NCI-H2081 (cell line): ENCODE results near the gene TMEM178A.
A peak's percentile ranks its signal among the peaks of the same experiment; 100 is the strongest.
"Not testable (repeated sequence)": the region's sequence is repeated elsewhere in the genome, so short reads cannot be mapped to it uniquely, and the experiment has no call there.

Source experiments
- DNase-seq, 2 experiments: peaks; one replicate each; lab custom pipeline; 2025; lab: John Stamatoyannopoulos, UW

Gene TMEM178A

DNA sequence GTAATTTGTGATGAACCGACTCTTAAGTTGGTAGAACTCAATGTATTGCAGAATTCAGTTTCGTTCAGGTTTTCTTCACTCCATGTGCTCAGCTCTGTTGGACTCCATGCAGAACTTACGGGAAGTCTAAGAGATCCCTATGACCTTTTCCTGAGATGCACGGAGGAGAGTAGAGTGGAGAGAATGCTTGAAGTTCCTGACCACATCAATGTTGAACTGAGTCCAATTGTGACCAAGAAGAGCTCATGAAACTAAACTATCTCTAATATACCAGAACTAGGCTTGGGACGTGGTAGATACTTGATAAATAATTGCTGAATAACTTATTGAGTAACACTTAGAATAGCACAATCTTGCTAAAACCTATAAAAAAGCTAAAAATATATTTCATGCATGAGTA lies 47.2 kb downstream of the TMEM178A start:
- no peak for DNase-seq

DNA sequence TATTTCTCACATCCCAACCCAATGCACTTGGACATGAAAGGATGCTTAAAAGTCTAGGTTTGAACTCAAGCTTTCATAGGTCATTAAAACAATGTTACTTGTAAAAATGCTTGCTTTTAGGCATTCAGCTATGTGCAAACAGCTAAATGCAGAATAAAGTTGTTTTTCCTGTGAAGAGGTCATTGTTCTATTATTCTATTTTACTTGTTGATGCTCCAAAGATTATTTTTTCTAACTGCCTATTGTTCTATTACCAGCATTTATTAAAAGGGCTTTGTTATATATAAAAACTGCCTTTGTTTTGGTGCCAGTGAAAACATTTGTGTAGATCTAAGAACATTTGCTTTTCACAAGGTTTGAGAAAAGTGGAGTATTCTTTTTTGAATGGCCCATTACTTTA lies 49.4 kb downstream of the TMEM178A start:
- no peak for DNase-seq

DNA sequence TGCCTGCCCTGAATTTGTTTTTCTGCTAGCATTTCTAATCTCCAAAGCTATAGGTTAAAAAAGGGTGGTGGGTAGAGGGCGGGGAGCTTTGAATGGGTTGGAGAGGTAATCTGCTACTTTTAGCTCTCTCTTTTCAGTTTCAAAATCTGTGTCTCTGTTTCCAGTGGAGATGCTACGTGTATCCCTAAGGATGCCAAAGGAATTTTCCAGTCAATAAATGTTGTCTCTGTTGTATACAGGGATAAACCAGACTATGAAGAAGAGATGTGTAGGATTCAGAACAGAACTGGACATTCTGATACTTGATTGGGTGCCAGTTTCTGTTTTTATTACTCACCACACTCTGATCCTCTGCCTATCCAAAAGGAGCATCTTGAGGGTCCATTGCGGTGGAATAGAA lies 50.1 kb downstream of the TMEM178A start:
- DNase-seq = no peak

DNA sequence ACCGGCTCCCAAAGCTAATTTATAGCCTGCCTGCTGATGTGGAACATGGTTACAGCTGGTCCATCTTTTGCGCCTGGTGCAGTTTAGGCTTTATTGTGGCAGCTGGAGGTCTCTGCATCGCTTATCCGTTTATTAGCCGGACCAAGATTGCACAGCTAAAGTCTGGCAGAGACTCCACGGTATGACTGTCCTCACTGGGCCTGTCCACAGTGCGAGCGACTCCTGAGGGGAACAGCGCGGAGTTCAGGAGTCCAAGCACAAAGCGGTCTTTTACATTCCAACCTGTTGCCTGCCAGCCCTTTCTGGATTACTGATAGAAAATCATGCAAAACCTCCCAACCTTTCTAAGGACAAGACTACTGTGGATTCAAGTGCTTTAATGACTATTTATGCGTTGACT lies 51.4 kb downstream of the TMEM178A start:
- no peak for DNase-seq

DNA sequence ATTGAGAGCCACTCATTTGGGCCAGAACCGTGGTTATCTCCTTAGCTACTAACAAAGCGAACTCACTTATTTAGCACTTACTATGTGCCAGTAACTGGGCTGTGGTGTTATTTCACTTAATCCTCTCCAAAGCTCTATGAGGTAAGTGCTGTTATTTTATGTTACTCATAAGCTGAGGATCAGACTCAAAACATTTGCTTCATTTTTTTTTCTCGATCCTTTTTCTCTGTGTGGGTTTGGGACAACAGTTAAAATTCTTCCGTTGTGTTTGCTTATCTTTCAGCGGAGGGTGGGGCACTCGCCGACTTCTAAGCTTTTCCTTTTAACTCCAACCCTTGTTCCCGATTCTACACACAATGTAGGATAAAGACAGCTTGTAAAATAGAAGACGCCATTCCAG lies 52.8 kb downstream of the TMEM178A start:
- no peak for DNase-seq

DNA sequence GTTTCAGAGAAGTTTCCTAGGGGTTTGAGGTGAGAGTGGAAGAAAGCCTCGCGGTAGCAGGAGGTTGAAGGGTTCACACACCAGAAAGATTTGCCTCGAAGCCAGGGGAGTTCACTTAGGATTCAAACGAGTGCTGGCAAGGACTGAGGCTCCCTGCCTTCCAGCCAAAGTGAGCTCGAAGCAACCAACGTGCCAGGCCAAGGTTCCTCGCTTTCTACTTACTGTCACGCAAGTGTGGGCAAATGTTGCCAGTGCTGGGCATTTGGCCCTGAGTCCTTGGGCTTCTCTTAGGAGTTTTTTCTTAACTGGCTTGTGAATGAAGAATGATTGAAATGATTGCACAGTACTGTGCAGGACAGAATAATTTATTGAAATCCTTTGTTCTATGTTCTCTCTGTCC lies 53.6 kb downstream of the TMEM178A start:
- no peak for DNase-seq

DNA sequence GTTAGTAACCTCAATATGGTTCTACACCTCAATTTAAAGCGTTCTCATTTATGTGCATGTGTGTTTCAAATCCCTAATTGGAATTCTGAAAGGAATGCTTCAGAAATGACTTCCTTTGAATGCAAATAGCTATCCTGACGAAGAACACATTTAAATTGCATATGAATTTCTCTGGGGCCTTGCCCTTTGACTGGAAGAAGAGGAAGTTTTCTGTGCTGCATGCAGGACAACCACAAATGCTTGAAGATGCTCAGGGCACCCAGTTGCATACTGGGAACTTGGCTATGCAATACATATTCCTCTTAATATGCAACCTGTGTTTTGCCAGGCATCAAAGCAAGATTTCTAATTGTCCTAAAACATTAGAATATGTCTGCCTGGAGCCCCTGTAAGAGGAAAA lies 55.3 kb downstream of the TMEM178A start:
- DNase-seq = no peak

DNA sequence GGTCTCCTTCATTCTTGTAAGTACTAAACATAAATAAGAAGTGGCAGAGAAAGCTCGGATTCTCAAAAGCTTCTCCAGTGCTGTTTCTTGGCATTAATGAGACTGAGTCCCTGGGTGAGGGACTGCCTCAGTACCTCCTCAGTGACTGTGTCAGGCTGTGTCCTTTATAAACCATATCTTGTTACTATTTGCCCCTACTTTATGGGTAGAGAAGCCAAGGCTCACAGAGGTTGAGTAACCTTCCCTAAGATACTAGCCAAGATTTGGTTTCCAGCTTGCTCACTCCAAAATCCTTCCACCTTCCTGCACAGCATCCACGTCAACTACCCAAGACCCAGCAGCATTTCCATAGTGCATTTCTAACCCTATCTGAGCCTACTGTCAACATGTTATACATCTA lies 57.8 kb downstream of the TMEM178A start:
- DNase-seq = no peak

DNA sequence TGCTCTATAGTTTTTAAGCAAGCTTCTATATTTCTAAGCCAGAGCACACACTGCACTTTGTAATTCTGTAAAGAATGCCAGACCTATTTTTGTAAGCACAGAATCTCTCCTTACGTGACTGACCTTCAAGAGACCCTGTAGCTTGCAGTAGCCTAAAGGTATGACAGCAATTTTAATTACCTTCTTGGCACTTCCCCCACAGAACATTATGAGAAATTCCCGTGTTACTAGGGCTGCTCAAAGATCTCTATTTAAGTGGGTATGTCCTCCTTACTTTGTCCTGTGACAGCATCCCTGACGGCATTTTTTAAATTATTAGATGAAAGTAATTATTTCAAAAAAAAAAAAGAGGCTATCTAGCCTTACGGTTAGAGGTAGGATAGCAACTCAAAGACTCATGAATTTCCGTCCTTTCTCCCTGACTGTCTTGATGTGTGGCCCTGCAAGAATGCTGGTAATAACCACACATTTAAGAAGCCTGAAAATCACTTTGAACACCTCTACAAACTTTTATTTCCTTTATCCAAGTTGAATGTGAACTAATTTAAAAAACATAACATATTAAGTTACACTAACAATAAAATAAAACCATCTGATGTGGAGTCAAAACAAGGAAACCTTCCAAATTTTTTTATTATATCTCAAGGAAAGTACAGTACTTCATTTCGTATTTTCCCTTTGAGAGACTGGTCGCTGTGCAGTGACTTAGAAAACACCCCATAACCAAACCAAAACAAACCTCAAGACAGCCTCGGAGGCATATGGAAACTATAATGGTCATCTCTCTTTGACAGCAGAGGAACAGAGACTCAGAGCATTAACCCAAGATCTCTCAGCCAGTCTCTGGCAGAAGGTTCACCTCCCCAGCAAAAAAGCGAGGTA lies 58.5 kb downstream of the TMEM178A start:
- no peak for DNase-seq

DNA sequence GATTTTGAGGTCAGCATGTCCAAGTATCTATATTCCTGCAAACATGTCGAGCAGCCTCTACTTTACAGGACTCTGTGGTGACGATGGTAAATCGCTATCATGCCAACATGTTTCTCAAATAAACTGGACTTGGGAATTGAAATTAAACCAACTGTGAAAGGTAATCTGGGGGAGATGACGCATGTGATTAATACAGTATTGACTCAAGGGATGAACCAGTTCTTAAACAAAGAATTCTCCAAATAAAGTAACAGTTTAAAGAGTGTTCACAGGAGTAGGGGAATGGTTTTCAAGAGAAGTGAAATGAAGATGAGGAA lies 59.1 kb downstream of the TMEM178A start:
- DNase-seq = no peak

DNA sequence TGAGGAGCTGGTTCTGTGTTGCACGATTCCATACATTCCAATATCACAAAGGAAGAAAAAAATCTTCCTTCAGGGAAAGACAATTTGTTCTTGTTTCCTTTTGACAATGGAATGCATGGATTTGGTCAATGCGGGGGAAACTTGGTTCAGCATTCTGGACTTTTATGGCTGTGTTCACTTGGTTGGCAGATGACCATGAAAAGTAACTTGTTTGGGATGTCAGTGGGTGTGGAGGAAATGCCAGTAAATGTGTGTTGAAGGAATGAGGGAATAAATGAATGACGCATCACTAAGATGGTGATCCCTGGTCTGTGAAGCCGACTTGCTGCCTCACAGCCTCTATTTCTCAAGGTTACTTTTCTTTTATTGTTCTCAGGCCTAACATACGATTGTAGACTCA lies 59.7 kb downstream of the TMEM178A start:
- DNase-seq = no peak

DNA sequence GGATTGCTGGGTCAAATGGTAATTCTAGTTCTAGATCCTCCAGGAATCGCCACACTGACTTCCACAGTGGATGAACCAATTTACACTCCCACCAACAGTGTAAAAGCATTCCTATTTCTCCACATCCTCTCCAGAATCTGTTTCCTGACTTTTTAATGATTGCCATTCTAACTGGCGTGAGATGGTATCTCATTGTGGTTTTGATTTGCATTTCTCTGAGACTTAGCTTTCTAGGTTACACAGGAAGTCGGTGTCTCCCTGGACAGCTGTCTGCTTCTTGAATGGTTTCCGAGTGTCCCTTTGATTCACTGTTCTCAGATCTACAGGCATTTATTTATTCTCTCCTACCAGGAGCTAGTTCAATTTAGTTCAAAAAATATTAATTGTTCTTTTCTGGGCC lies 62.4 kb downstream of the TMEM178A start:
- DNase-seq = not testable (repeated sequence)

DNA sequence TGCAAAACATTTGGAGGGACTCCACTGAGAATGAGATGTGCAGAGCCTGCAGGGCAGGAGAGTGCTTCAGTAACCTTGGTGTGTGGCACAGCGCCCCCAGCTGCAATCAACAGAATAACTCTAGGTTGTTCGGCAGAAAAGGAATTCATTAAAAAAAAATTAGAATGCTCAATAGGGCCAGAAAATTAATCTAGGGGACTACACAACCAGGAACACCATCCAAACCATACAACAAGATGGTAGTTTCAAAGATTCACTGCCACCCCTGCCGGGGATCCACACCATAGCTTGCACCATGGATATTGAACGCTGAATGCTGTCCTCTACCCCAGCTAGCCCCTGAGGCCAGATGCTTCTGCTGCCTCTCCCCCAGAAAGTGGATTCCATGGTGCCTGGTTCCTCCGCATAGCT lies 63.2 kb downstream of the TMEM178A start:
- DNase-seq = peak; percentile 19 to 54

DNA sequence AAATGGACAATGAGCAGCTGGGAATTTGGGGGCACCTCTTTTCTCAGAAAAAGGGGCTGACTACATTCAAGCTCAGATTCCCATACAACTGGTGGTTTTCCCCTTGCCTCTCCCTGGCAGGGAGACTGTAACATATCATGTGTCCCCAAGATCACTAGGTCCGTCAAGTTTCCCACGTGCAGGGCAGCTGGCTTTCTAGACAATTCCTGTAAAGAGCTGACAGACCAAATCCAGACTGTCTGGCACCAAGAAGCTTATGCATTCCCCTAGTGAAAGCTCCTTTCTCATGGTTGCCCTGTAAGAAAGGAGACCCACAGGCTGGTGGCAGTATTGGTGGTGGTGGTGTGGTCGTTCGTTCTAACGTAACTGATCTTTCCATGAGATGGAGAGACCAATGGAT lies 64.6 kb downstream of the TMEM178A start:
- DNase-seq = no peak

DNA sequence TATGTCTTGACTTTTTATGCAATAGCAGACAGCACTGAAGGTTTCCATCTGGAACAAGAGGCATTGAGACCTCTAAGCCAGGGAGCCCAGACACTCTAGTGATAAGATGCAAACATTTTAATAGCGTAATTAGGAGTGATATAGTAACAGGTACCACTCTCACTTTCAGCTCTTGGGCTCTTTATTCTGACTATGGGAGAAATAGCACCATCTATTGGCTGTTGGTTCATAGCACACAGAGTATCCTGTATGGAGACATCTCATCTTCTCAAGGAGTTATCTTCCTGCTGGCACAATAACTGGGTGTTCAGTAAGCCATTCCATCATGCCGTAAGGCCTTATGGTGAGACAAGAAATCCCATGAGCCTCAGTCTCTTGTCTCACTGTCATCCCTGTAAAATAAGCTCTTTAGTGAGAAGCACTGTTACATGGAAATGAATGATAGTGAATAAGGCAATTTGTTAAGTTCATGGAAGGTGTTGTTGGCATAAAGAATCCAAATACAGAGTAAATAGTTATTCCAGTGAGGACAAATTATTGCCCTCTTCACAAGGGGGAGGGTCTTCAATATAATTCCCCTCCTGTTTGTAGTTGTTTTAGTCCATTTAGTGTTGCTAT lies 65.1 kb downstream of the TMEM178A start:
- DNase-seq = peak; percentile 32 to 51

DNA sequence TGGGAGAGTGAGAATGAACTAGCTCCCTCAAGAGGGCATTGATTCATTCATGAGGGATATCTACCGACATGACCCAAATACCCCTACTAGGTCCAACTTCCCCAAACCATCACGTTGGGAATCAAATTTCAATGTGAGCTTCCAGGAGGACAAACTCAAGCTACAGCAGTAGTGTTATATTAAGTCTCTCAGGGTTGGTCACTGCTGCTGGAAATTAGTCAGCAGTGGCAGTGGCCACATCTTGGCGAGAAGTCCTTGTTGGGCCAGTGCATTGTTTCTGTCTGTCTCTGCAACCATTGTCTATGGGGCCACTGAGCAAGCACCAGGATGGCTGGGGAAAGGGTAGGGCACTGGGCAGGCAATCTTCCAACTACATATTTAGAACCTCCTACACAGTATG lies 65.8 kb downstream of the TMEM178A start:
- DNase-seq = no peak

DNA sequence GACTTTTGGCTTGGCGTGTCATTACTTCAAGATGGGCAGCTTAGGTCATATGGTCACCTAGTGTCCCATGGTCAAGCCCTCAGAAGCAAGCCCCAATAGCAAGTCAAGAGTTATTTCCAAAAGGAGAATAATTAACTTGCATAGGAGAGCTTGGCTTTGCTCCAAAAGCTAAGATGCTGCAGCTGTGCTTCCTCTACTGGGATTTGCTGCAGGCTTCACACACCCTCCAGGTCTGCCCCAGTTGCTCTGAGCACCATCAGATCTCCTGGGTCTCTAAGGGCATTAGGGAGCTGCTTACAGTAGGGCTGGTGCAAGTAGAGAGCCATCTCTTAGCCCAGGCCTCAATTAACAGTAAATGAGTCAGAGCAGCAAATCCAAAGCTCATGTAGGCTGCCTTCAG lies 66.8 kb downstream of the TMEM178A start:
- DNase-seq = no peak

DNA sequence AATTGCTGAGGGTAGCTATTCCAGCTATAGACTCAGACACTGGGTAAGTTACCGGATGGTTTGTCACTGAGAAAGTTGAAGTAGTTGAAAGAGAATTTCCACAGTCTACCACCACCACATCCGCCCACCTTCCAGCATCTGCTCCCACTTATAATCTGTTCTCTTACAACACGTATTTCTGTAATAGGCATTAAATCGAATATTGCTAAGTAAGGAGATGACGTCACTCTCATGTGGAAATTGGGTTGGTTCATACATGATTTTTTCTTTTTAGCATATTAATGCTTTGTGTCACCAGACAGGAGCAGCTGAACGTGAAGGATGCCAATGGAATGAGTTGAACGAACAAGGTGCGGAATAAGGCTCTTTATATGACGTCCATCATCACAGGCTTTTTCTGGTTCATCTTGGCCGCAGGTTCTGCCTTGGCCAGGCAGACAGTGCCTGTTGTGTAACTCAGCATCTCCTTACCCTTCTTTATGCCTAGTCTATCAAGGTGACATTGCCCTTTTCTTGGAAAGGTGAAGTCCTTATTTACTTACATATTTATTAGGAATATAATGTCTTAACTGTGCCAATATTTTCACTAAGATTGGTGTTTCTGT lies 67.5 kb downstream of the TMEM178A start:
- DNase-seq = no peak

DNA sequence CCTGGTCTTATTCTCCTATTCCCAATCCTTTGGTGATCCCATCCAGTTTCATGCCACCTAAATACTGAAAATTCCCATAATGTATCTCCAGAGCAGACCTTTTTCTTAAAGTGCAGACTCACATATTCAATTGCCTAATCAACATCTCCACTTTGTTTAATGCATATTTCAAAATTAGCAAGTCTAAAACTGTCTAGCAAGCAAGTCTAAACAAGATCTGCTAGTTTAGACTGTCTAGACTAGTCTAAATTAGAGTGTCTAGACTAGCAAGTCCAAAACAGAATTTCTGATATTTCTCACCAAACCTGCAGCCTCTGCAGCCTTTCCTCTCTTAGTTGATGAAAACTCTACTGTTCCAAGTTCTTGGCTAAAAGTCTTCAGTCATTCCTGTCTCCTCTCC lies 68.7 kb downstream of the TMEM178A start:
- no peak for DNase-seq

DNA sequence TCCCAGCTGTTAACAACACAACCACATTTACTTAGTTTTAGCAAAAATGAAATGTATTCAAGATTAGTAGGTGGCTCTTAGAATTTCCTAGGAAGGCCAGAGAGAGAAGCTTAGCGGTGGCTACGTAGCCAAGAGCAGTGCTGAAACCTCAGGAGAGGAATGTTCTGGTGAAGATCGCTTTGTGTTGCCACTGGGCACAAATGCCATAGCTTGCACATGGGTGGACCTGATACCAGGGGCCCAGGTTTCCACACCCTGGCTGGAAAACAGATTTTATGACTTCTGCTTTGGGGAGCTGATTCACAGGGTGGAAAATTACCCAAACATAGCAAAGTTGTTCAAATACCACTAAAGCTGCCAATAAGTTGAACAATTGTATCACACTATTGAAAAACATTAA lies 69.9 kb downstream of the TMEM178A start:
- no peak for DNase-seq

DNA sequence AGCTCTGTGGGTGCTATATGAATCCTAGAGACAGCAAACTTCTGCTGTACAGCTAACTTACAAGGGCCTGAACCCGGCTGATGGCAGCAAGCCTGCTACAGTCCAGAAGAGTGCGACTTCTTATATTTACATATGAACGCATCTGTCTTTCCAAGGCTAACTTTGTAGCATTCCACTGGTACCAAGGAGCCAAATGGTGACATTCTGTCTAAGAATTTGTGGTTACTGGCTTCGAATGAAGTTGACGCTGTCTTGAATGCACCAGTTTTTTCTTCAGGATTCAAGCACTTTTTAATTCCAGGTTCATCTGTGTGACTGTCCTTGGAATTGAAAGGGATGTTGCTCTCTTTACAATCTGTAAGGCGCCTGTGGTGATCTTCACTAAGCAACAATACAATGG lies 70.9 kb downstream of the TMEM178A start:
- no peak for DNase-seq

DNA sequence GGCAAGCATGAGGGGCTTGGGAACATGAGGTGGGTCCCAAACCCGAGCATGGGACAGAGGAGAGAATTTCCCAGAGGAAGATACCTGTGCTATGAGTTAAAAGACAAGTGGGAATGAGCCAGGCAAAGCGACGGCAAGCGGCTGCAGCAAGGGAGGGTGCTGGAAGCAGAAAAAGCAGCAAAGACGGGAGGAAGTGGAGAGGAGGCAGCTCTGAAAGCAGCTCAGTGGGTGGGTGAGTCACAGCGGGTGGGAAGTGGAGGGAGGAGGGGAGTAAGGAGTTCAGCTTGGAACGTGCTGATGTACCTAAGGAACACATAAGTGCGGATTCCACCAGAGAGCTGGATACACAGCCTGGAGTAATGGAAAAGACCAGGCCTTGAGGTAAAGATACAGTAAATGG lies 71.9 kb downstream of the TMEM178A start:
- no peak for DNase-seq

DNA sequence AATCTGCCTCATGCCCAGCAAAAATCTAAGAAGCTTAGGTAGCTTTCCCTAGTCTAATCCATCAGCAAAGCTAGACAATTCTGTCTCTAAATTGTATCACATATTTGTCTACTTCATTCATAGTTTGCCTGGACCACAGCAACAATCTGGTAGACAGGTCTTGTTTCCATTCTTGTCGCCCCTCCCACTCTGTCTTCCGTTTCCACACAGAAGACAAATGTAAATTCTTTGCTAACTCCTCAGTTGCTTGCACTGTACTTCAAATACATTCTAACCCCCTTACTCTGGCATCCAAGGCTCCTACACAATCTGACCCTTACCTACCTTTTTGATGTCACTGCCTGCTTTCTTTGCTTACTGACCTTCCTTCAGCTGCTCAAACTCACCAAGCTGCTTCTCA lies 73.2 kb downstream of the TMEM178A start:
- no peak for DNase-seq

DNA sequence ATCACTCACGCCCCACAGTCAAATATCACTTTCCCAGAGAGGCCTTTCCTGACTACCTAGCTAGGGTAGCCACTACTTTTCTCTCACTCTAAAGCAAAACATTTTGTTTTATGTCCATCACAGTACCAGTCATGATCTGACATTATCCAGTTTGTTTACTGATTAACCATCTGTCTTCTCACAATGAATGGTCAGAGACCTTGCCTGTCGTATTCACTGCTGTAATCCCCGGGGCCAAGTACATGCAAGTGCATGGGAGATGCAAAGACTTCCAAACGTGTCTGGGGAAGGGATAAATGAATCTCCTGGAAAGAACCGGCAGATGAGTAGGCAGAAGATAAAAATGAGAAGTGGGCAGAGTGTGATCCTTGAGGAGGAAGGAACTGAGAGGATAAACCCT lies 73.7 kb downstream of the TMEM178A start:
- no peak for DNase-seq
